ENCODE data around the gene RBM26.

DNA sequence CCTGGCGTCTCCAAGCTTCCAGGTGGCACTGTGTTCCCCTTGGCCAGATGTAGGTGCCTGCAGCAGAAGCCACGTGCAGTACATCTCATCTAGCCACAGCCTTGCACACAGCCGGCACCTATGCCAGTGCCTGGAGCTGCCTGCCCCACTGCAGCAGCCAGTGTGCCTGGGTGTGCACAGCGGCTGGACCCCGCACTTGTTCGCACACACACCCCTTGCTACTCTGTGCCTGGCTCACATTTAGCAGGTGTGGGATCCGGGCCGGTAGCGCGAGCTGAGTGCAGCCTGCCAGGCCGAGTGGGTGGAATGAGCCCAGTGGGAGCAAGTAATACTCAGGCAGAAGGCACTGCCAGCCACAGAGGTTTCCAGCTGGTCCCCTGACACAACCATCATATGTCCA is 26.9 kb upstream of the RBM26 start:
- TF ChIP-seq CTCF (IDR thresholded peaks at IDR 0.05), result no peak
- no peak for TF ChIP-seq POLR2A (IDR thresholded peaks at IDR 0.05)
- TF ChIP-seq EP300 (IDR thresholded peaks at IDR 0.05), result no peak
